Effector memory CD8-positive, alpha-beta T cell (primary cell): ENCODE measurements around the gene FOXK2.
"Not testable (repeated sequence)": the region's sequence is repeated elsewhere in the genome, so short reads cannot be mapped to it uniquely, and the experiment has no call there.

Source experiments
- ATAC-seq: fragments of 150-1000 bp; cut with Tn5 transposase; replicated peaks from 2 replicates; pipeline ENCODE4 v1.10.0; 2021; ENCODE audit warnings: mild to moderate bottlenecking, moderate library complexity
- DNase-seq, 3 experiments: peaks; one replicate each; pipeline ENCODE4 v3.0.0; 2021
- H3K27ac Mint-ChIP-seq, 2 donors: one replicate each; pipeline ENCODE4 v1.8.0; 2022; ENCODE audit warnings: mild to moderate bottlenecking in 2 of 2, mixed read lengths in 2 of 2, moderate library complexity in 2 of 2
- H3K27me3 Mint-ChIP-seq, 2 donors: one replicate each; pipeline ENCODE4 v1.8.0; 2022; ENCODE audit warnings: mixed read lengths in 2 of 2
- H3K36me3 Mint-ChIP-seq: one replicate; pipeline ENCODE4 v1.8.0; 2022; ENCODE audit warnings: mild to moderate bottlenecking, moderate library complexity, mixed read lengths; ENCODE audit not compliant: insufficient read depth
- H3K4me1 Mint-ChIP-seq, 2 donors: one replicate each; pipeline ENCODE4 v1.8.0; 2022; ENCODE audit warnings: low read depth in 2 of 2, mixed read lengths in 2 of 2
- H3K4me3 Mint-ChIP-seq, 2 donors: one replicate each; pipeline ENCODE4 v1.8.0; 2022; ENCODE audit warnings: mild to moderate bottlenecking in 2 of 2, mixed read lengths in 2 of 2, moderate library complexity in 2 of 2
- H3K9me3 Mint-ChIP-seq, 2 donors: one replicate each; pipeline ENCODE4 v1.8.0; 2022; ENCODE audit warnings: mixed read lengths in 2 of 2

FOXK2 gene

DNA sequence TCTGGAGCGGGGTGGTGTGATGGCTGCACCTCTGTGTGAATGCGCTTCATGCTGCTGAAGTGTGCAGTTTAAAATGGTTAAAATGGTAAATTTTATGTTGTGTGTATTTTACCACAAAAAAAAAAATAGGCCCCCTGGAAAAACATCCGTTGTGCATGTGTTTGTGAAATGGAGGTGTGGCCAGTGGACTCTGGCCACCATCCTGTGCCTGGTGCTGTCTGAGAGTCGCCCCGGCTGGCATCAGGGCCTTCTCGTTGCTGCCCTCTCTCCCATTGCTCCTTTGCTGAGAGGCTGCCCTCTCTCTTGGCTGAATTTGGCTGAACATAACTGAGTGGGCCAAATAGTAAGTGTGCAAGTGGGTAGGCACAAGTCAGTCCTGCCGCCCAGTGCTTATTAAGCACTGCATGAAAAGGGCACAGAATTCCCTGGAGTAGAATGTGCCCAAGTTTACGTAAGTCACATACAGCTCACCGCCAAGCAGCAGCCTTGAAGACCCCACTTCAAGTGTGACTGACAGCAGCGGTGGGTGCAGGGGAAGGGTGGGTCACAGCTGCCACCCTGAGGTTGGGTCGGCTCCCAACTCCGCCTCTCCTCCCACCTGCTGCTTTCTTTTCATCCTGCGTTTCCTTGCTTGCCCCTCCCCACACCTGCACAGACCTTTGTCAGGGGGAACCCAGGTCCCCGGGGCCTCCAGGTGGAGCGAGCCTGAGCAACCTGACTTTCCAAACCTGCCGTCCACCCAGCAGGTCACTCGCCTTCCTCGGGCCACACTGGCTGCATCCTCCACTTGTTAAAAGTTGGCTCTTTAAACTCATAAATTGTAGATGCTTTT lies 46.8 kb downstream of the FOXK2 start:
- no peak overlapping the region for H3K4me3 Mint-ChIP-seq
- peaks cover 6 to 10% of the 10 kb centered on the region in 2 donors for H3K4me1 Mint-ChIP-seq
- ATAC-seq (no peak), DNase-seq (no peak)
- no peaks in the 10 kb centered on the region for H3K9me3 Mint-ChIP-seq
- no peaks in the 10 kb centered on the region for H3K27me3 Mint-ChIP-seq
- peaks cover 26% of the 10 kb centered on the region for H3K36me3 Mint-ChIP-seq
- no peak overlapping the region for H3K27ac Mint-ChIP-seq

DNA sequence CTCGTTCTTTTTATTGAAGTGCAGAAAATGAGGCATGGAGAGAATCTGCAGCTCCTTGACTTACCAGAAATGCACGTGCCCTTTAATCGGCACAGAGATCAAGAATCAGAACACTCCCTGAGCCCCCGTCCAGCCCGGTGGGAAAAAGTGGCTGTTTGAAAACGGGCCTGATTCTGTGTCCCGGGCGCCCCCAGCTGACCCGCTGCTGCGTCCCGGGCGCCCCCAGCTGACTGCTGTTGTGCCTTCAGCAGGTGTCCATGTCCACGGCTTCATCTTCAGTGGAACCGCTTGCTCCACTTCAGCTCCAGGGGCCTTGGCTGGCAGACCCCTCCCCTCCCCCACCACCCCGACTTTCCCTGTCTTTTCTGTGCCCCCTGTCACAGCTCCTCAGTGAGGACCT lies 47.8 kb downstream of the FOXK2 start:
- Mint-ChIP-seq H3K36me3 (peaks cover 35% of the 10 kb centered on the region), H3K4me3 (no peak overlapping the region), H3K4me1 (peaks cover 4 to 5% of the 10 kb centered on the region in 2 donors), H3K27ac (no peak overlapping the region), H3K27me3 (no peaks in the 10 kb centered on the region), H3K9me3 (no peaks in the 10 kb centered on the region)
- no peak for DNase-seq
- no peak for ATAC-seq

DNA sequence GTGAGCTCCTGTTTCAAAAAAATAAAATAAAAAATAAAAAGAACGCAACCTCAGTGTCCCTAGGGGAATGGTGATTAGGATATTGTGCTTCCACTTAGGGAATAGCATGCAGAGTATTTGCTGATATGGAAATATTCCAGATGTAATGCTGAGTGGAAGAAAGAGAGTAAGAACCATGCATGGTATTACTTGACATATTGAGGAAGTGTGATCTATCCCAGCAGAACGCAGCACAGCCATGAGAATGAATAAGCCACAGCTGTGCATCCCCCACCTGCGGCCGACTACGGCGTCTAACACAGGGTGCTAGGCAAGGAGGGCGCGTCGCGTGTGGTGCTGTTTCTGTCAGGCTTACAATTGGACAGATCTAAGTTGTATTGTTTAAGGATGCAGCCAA lies 49.5 kb downstream of the FOXK2 start:
- Mint-ChIP-seq H3K9me3 (no peaks in the 10 kb centered on the region), H3K27ac (no peak overlapping the region), H3K36me3 (peaks cover 43% of the 10 kb centered on the region), H3K4me1 (no peaks in the 10 kb centered on the region), H3K4me3 (no peak overlapping the region), H3K27me3 (no peaks in the 10 kb centered on the region)
- ATAC-seq (no peak), DNase-seq (no peak)

GRCh38 chr17:82569621-82570020 lies 50.1 kb downstream of the FOXK2 start:
- DNase-seq: no peak
- ATAC-seq: no peak
- Mint-ChIP-seq H3K4me1 (peaks cover 0 to 1% of the 10 kb centered on the region in 2 donors), H3K9me3 (no peaks in the 10 kb centered on the region), H3K4me3 (no peak overlapping the region), H3K27me3 (no peaks in the 10 kb centered on the region), H3K27ac (peak overlapping the region in 1 of 2 donors; percentile 53), H3K36me3 (peaks cover 39% of the 10 kb centered on the region)

- H3K36me3 Mint-ChIP-seq: peaks cover 38% of the 10 kb centered on the region
- H3K27ac Mint-ChIP-seq: no peak overlapping the region
- H3K9me3 Mint-ChIP-seq: no peaks in the 10 kb centered on the region
- H3K4me3 Mint-ChIP-seq: no peak overlapping the region
- no peaks in the 10 kb centered on the region for H3K27me3 Mint-ChIP-seq
- peaks cover 0 to 1% of the 10 kb centered on the region in 2 donors for H3K4me1 Mint-ChIP-seq
- DNase-seq (no peak), ATAC-seq (no peak)
Measured at GRCh38 chr17:82570277-82570676, 50.7 kb downstream of the FOXK2 start.

DNA sequence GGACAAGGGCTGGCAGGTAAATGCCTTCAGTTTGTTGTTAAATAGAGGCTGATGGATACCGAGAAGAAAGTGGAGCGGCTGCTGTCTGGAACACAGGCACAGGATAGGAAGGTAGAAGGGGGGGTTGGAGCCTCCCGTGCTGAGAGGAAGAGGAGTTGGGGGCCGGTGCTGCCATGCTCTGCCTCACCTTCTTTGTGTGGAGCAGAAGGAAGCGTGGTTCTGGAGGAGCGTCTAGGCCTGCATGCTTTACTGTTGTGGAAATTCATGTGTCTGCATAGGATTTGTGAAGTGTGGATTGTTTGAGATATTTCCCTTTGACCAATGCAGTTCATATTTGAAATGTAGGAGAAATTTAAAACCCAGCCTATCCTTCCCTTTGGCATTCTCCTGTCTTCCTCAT lies 52.3 kb downstream of the FOXK2 start:
- H3K27ac Mint-ChIP-seq: no peak overlapping the region
- no peak for ATAC-seq
- peaks cover 44% of the 10 kb centered on the region for H3K36me3 Mint-ChIP-seq
- H3K4me1 Mint-ChIP-seq: peaks cover 0 to 1% of the 10 kb centered on the region in 2 donors
- no peak for DNase-seq
- H3K27me3 Mint-ChIP-seq: no peaks in the 10 kb centered on the region
- H3K9me3 Mint-ChIP-seq: no peaks in the 10 kb centered on the region
- H3K4me3 Mint-ChIP-seq: no peak overlapping the region

DNA sequence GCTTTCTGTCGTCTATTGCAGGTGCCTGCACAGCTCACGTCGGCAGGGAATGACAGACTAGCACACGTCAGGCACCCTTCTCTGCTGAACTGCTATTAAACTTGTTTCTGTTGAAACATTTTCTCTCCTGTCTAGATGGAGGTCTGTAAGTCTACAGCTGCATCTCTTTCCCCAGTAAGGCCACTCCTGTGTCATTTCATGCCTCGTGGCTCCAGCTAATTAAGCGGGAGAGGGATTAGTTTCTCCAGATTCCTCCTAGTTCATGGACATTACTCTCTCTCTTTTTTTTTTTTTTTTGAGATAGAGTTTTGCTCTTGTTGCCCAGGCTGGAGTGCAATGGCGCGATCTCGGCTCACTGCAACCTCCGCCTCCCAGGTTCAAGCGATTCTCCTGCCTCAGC lies 54.5 kb downstream of the FOXK2 start:
- H3K4me3 Mint-ChIP-seq: no peak overlapping the region
- H3K4me1 Mint-ChIP-seq: peaks cover 3% of the 10 kb centered on the region in 2 donors
- no peak overlapping the region for H3K27ac Mint-ChIP-seq
- no peak for DNase-seq
- ATAC-seq: no peak
- H3K27me3 Mint-ChIP-seq: no peaks in the 10 kb centered on the region
- H3K9me3 Mint-ChIP-seq: no peaks in the 10 kb centered on the region
- H3K36me3 Mint-ChIP-seq: peaks cover 46% of the 10 kb centered on the region

DNA sequence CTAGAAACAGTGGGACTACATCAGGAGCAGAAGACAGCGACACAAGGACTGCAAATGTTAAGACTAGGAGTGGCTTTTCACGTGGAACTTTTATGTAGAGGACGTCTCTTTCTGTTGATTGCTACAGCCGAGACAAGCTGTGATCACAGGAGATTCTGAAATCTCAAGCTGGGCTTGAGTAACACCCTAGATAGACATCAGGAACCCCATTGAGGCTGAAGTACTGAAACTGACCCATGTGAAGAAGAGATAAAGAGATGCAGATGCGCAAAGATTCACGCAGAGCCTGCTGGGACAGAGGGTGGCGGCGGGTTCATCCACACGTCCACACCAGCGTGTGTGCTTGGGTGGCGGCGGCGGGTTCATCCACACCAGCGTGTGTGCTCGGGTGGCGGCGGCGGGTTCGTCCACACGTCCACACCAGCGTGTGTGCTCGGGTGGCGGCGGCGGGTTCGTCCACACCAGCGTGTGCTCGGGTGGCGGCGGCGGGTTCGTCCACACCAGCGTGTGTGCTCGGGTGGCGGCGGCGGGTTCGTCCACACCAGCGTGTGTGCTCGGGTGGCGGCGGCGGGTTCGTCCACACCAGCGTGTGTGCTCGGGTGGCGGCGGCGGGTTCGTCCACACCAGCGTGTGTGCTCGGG lies 56.2 kb downstream of the FOXK2 start:
- not testable (repeated sequence) for H3K4me3 Mint-ChIP-seq, H3K27ac Mint-ChIP-seq, H3K9me3 Mint-ChIP-seq, H3K27me3 Mint-ChIP-seq, H3K4me1 Mint-ChIP-seq, DNase-seq, ATAC-seq
- peaks cover 43% of the 10 kb centered on the region for H3K36me3 Mint-ChIP-seq

- Mint-ChIP-seq H3K27me3 (no peaks in the 10 kb centered on the region), H3K9me3 (no peaks in the 10 kb centered on the region), H3K4me3 (no peak overlapping the region), H3K4me1 (peaks cover 3 to 4% of the 10 kb centered on the region in 2 donors), H3K36me3 (peaks cover 37% of the 10 kb centered on the region), H3K27ac (no peak overlapping the region)
- ATAC-seq (no peak), DNase-seq (no peak)
Measured at GRCh38 chr17:82577300-82577699, 57.8 kb downstream of the FOXK2 start.

DNA sequence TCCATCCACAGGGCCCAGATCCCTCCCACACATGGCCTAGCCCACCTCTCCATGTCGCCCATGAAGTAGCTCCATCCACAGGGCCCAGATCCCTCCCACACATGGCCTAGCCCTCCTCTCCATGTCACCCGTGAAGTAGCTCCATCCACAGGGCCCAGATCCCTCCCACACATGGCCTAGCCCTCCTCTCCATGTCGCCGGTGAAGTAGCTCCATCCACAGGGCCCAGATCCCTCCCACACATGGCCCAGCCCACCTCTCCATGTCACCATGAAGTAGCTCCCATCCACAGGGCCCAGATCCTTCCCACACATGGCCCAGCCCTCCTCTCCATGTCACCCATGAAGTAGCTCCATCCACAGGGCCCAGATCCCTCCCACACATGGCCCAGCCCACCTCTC lies 60.4 kb downstream of the FOXK2 start:
- not testable (repeated sequence) for H3K4me1 Mint-ChIP-seq, H3K9me3 Mint-ChIP-seq, DNase-seq, ATAC-seq, H3K27ac Mint-ChIP-seq, H3K27me3 Mint-ChIP-seq, H3K4me3 Mint-ChIP-seq
- peaks cover 30% of the 10 kb centered on the region for H3K36me3 Mint-ChIP-seq

GRCh38 chr17:82582213-82582612 lies 62.7 kb downstream of the FOXK2 start:
- H3K27ac Mint-ChIP-seq: peak overlapping the region in 1 of 2 donors; percentile 68

DNA sequence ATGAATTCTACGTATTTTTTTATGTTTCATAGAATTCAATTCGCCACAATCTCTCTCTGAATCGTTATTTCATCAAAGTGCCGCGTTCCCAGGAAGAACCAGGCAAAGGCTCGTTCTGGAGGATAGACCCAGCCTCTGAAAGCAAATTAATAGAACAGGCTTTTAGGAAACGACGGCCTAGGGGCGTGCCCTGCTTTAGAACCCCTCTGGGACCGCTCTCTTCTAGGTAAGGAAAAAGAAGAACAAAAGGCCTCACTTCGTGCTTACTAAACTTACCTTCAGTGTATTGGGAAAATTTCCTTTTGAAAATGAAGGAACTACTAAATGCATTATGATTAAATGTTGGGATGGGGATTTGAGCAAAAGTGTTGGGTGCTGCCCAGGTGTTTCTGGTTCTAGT lies 63.2 kb downstream of the FOXK2 start:
- Mint-ChIP-seq H3K27ac (peak overlapping the region in 1 of 2 donors; percentile 68), H3K4me3 (no peak overlapping the region), H3K36me3 (peaks cover 37% of the 10 kb centered on the region), H3K4me1 (peaks cover 4% of the 10 kb centered on the region in 2 donors), H3K9me3 (no peaks in the 10 kb centered on the region), H3K27me3 (no peaks in the 10 kb centered on the region)
- ATAC-seq (no peak), DNase-seq (no peak)

More at GRCh38 chr17:82582213-82582612, 62.7 kb downstream of the FOXK2 start:
- Mint-ChIP-seq H3K4me1 (peaks cover 4% of the 10 kb centered on the region in 2 donors), H3K36me3 (peaks cover 32% of the 10 kb centered on the region), H3K27me3 (no peaks in the 10 kb centered on the region), H3K4me3 (no peak overlapping the region), H3K9me3 (no peaks in the 10 kb centered on the region)
- no peak for ATAC-seq
- no peak for DNase-seq

GRCh38 chr17:82583720-82584234 lies 64.2 kb downstream of the FOXK2 start:
- no peaks in the 10 kb centered on the region for H3K9me3 Mint-ChIP-seq
- peaks cover 40% of the 10 kb centered on the region for H3K36me3 Mint-ChIP-seq
- DNase-seq (peak in 1 of 3 experiments; percentile 16), ATAC-seq (peak; percentile 85)
- H3K4me3 Mint-ChIP-seq: peak overlapping the region in 1 of 2 donors; percentile 40
- H3K27ac Mint-ChIP-seq: peak overlapping the region; percentile 60 to 83
- peaks cover 3 to 4% of the 10 kb centered on the region in 2 donors for H3K4me1 Mint-ChIP-seq
- H3K27me3 Mint-ChIP-seq: no peaks in the 10 kb centered on the region
